Upper lobe of left lung (tissue), 4 donors: Measurements from ENCODE around the gene ARID3A.

Experiments used
- CTCF ChIP-seq, 6 experiments: fragments of 450-650 bp in 4 of 6; fragments of 200-600 bp in 2 of 6; sonication (generic) in 2 of 6; IDR thresholded peaks; one replicate each; pipeline ENCODE4 v1.5.1; 2016 to 2019; ENCODE audit warnings: antibody characterized with exemption in 6 of 6
- EP300 ChIP-seq, 4 donors: sonication (generic); formaldehyde crosslinking; IDR thresholded peaks; one replicate each; pipeline ENCODE4 v1.5.1; 2017; ENCODE audit warnings: antibody characterized with exemption in 4 of 4, control low read depth in 2 of 4
- POLR2A ChIP-seq, 4 donors: fragments of 450-650 bp; IDR thresholded peaks; one replicate each; pipeline ENCODE4 v1.5.1; 2016 to 2017; ENCODE audit warnings: antibody characterized with exemption in 4 of 4, mild to moderate bottlenecking in 2 of 4
- POLR2AphosphoS5 ChIP-seq, 2 donors: sonication (generic); formaldehyde crosslinking; IDR thresholded peaks; one replicate each; pipeline ENCODE4 v1.5.1; 2017; ENCODE audit warnings: antibody characterized with exemption in 2 of 2

- no peak for TF ChIP-seq CTCF (IDR thresholded peaks at IDR 0.05)
- no peak for TF ChIP-seq POLR2AphosphoS5 (IDR thresholded peaks at IDR 0.05)
- no peak for TF ChIP-seq EP300 (IDR thresholded peaks at IDR 0.05)
- no peak for TF ChIP-seq POLR2A (IDR thresholded peaks at IDR 0.05)
These were observed 31.1 kb downstream of the ARID3A start for GRCh38 chr19:956766-957440.
